H1 (cell line): ENCODE data around the gene MGLL. TPM values are rescaled to one million over a fixed set of nuclear protein-coding genes. Genes with fewer than 3 reads are reported as not detected.
A peak's percentile ranks its signal among the peaks of the same experiment; 100 is the strongest.

Source experiments
- CTCF ChIA-PET: fragments of 300-600 bp; sonication (Branson Sonifier 250); formaldehyde crosslinking; loops from one replicate; lab custom pipeline; 2021; ENCODE audit not compliant: partially characterized antibody; lab: Charles Lee
- POLR2A ChIA-PET: fragments of 300-600 bp; sonication (Branson Sonifier 250); formaldehyde crosslinking; loops from one replicate; lab custom pipeline; 2021; ENCODE audit warnings: inconsistent platforms; ENCODE audit not compliant: partially characterized antibody; lab: Charles Lee
- DNase-seq, 2 experiments: peaks; one replicate each; pipeline versions ENCODE4 v3.0.0 to v3.0.0-alpha.2; 2010 to 2022; ENCODE audit warnings: low spot score in 2 of 2, low read depth in 1 of 2, mixed read lengths in 1 of 2
- FAIRE-seq: peaks from 2 replicates; lab custom pipeline; 2011; peaks lifted over from hg19 to GRCh38; lab: Jason Lieb, UNC
- H2AFZ ChIP-seq: 2 replicates; pipeline ENCODE4 v1.8.1; 2012; ENCODE audit warnings: low read length, inconsistent platforms
- H2AK5ac ChIP-seq: 2 replicates; pipeline ENCODE4 v1.6.1; 2013; ENCODE audit warnings: low read depth, low read length
- H2BK120ac ChIP-seq: replicated peaks from 2 replicates; pipeline ENCODE3; 2013; ENCODE audit warnings: low read depth, low read length, inconsistent platforms
- H2BK12ac ChIP-seq: 2 replicates; pipeline ENCODE4 v1.6.1; 2013; ENCODE audit warnings: low read depth, low read length
- H2BK15ac ChIP-seq: 2 replicates; pipeline ENCODE4 v1.6.1; 2013; ENCODE audit warnings: low read length
- H2BK20ac ChIP-seq: 2 replicates; pipeline ENCODE4 v1.6.1; 2013; ENCODE audit warnings: low read length
- H2BK5ac ChIP-seq: 2 replicates; pipeline ENCODE4 v1.6.1; 2013; ENCODE audit warnings: low read depth, low read length
- H3K14ac ChIP-seq: 2 replicates; pipeline ENCODE4 v1.6.1; 2013; ENCODE audit warnings: inconsistent platforms; ENCODE audit not compliant: insufficient read length
- H3K18ac ChIP-seq: 2 replicates; pipeline ENCODE4 v1.6.1; 2013; ENCODE audit warnings: low read length; ENCODE audit errors: extremely low read depth
- H3K23ac ChIP-seq: 2 replicates; pipeline ENCODE4 v1.6.1; 2013; ENCODE audit warnings: inconsistent platforms; ENCODE audit not compliant: insufficient read length
- H3K23me2 ChIP-seq: 2 replicates; pipeline ENCODE4 v1.6.1; 2013; ENCODE audit warnings: low read depth, low read length
- H3K27ac ChIP-seq: 2 replicates; pipeline ENCODE4 v1.6.1; 2011; ENCODE audit warnings: low read depth, low read length, inconsistent platforms
- H3K27me3 ChIP-seq, 4 experiments: replicated peaks in 1 of 4; 1 replicate in 1 of 4; 2 replicates in 3 of 4; pipeline versions ENCODE4 v1.6.1 to v1.8.1; 2011 to 2013; ENCODE audit warnings: low read length in 3 of 4, mild to moderate bottlenecking in 3 of 4, inconsistent platforms in 2 of 4, mixed read lengths in 2 of 4, moderate library complexity in 1 of 4; ENCODE audit not compliant: control insufficient read depth in 3 of 4, insufficient read depth in 3 of 4; ENCODE audit errors: extremely low read depth in 1 of 4
- H3K36me3 ChIP-seq, 4 experiments: 2 replicates each; pipeline versions ENCODE4 v1.6.1 to v1.8.1; 2011 to 2013; ENCODE audit warnings: mild to moderate bottlenecking in 4 of 4, low read length in 3 of 4, moderate library complexity in 2 of 4, control low read depth in 1 of 4, inconsistent platforms in 1 of 4; ENCODE audit not compliant: insufficient read depth in 4 of 4, control insufficient read depth in 2 of 4
- H3K4ac ChIP-seq: replicated peaks from 2 replicates; pipeline ENCODE3; 2013; ENCODE audit warnings: low read length, low read depth, mixed read lengths, inconsistent platforms; ENCODE audit not compliant: insufficient read length
- H3K4me1 ChIP-seq, 4 experiments: replicated peaks in 1 of 4; 1 replicate in 1 of 4; 2 replicates in 3 of 4; pipeline versions ENCODE4 v1.6.1 to v1.8.1; 2011 to 2013; ENCODE audit warnings: low read length in 3 of 4, inconsistent platforms in 2 of 4, mixed read lengths in 1 of 4; ENCODE audit not compliant: insufficient read depth in 4 of 4, control insufficient read depth in 3 of 4
- H3K4me2 ChIP-seq, 2 experiments: 2 replicates each; pipeline versions ENCODE4 v1.6.1 to v1.8.1; 2011 to 2013; ENCODE audit warnings: low read depth in 2 of 2, low read length in 2 of 2, control low read depth in 1 of 2, inconsistent platforms in 1 of 2, mild to moderate bottlenecking in 1 of 2; ENCODE audit not compliant: insufficient read depth in 1 of 2
- H3K4me3 ChIP-seq, 4 experiments: fragments of 200-600, 300-600 bp in 1 of 4; sonication (generic), shearing (Covaris generic), sonication (Bioruptor Twin) in 1 of 4; 2 replicates each; pipeline versions ENCODE4 v1.5.1 to v1.8.1; 2011 to 2016; ENCODE audit warnings: low read length in 4 of 4, low read depth in 3 of 4, control low read depth in 2 of 4, inconsistent platforms in 2 of 4, mild to moderate bottlenecking in 2 of 4, mixed read lengths in 1 of 4, moderate library complexity in 1 of 4; ENCODE audit not compliant: insufficient read depth in 2 of 4; ENCODE audit errors: extremely low read depth in 1 of 4
- H3K56ac ChIP-seq: replicated peaks from 2 replicates; pipeline ENCODE3; 2013; ENCODE audit warnings: low read depth, mild to moderate bottlenecking, mixed read lengths, low read length, inconsistent platforms; ENCODE audit not compliant: insufficient read length
- H3K79me1 ChIP-seq: 2 replicates; pipeline ENCODE4 v1.6.1; 2013; ENCODE audit warnings: low read depth, low read length, control low read depth
- H3K79me2 ChIP-seq, 2 experiments: 2 replicates each; pipeline versions ENCODE4 v1.6.1 to v1.8.1; 2012 to 2013; ENCODE audit warnings: low read length in 2 of 2, mild to moderate bottlenecking in 2 of 2, inconsistent platforms in 1 of 2; ENCODE audit not compliant: insufficient read depth in 2 of 2, control insufficient read depth in 1 of 2
- H3K9ac ChIP-seq, 4 experiments: replicated peaks in 1 of 4; 1 replicate in 1 of 4; 2 replicates in 3 of 4; pipeline versions ENCODE4 v1.6.1 to v1.8.1; 2011 to 2013; ENCODE audit warnings: low read depth in 3 of 4, low read length in 3 of 4, control low read depth in 2 of 4, mild to moderate bottlenecking in 2 of 4, moderate library complexity in 2 of 4, inconsistent platforms in 1 of 4; ENCODE audit errors: extremely low read depth in 1 of 4
- H3K9me3 ChIP-seq, 2 experiments: 2 replicates each; pipeline versions ENCODE4 v1.6.1 to v1.8.1; 2012 to 2013; ENCODE audit warnings: mild to moderate bottlenecking in 2 of 2, moderate library complexity in 2 of 2, control low read depth in 1 of 2, inconsistent platforms in 1 of 2, low read depth in 1 of 2, low read length in 1 of 2, mixed read lengths in 1 of 2; ENCODE audit not compliant: insufficient read depth in 2 of 2
- H4K20me1 ChIP-seq, 2 experiments: replicated peaks in 1 of 2; 2 replicates each; pipeline versions ENCODE3 to v1.8.1; 2011 to 2013; ENCODE audit warnings: inconsistent platforms in 2 of 2, low read length in 2 of 2, mild to moderate bottlenecking in 1 of 2; ENCODE audit not compliant: insufficient read depth in 2 of 2, control insufficient read depth in 1 of 2
- H4K5ac ChIP-seq: 2 replicates; pipeline ENCODE4 v1.6.1; 2013; ENCODE audit warnings: low read length, low read depth, mixed read lengths, inconsistent platforms; ENCODE audit not compliant: insufficient read length
- H4K8ac ChIP-seq: 2 replicates; pipeline ENCODE4 v1.8.0; 2013; ENCODE audit warnings: mild to moderate bottlenecking, moderate library complexity, low read length, inconsistent platforms; ENCODE audit not compliant: insufficient read depth; ENCODE audit errors: extremely low read depth
- H4K91ac ChIP-seq: replicated peaks from 2 replicates; pipeline ENCODE3; 2013; ENCODE audit warnings: low read length, mixed read lengths, inconsistent platforms; ENCODE audit not compliant: insufficient read length
- ASH2L ChIP-seq: fragments of 200-600, 300-600 bp; sonication (generic); IDR thresholded peaks from one replicate; pipeline ENCODE4 v1.7.1; 2017; ENCODE audit warnings: low read length
- CBX5 ChIP-seq: fragments of 300-800, 300-1000 bp; sonication (generic); IDR thresholded peaks from 2 replicates; pipeline ENCODE4 v1.7.1; 2016; ENCODE audit warnings: antibody characterized with exemption, low read length, low read depth
- JUN ChIP-seq: IDR thresholded peaks from 2 replicates; pipeline ENCODE4 v1.6.1; 2011; ENCODE audit warnings: low read depth, mild to moderate bottlenecking, improper control_type of control experiment, low read length
- KDM1A ChIP-seq: fragments of 200-600, 300-600 bp; sonication (generic); IDR thresholded peaks from 2 replicates; pipeline ENCODE4 v1.7.1; 2016; ENCODE audit warnings: mild to moderate bottlenecking, low read length, borderline replicate concordance
- WGBS, 2 experiments: shearing (Covaris generic) in 1 of 2; methylation state at CpG; one replicate each; pipeline versions ENCODE4 v1.1.6 to v1.1.7; 2013 to 2015; ENCODE audit warnings: low lambda C conversion rate in 2 of 2, mixed read lengths in 2 of 2, inconsistent platforms in 1 of 2, low coverage in 1 of 2, missing lambda C conversion rate in 1 of 2; ENCODE audit not compliant: insufficient replicate concordance in 2 of 2, insufficient coverage in 1 of 2, insufficient read length in 1 of 2; ENCODE audit errors: extremely low coverage in 1 of 2, missing lambda C conversion rate in 1 of 2; 5-methylcytosine and 5-hydroxymethylcytosine counted together
- polyA plus RNA-seq, 7 experiments: library from polyadenylated mRNA; depleted of rRNA in 3 of 7; stranded (reverse) in 5 of 7; unstranded in 2 of 7; fragments of >200 nt in 5 of 7; fragments of 200-250 nt in 2 of 7; gene quantifications; 1 replicate in 5 of 7; 2 replicates in 1 of 7; 4 replicates in 1 of 7; pipeline versions ENCODE4 v1.2.1 to v1.2.3, GENCODE V29; 2011 to 2013; ENCODE audit warnings: missing spikeins in 2 of 7, mixed read lengths in 2 of 7
- total RNA-seq: library from RNA; stranded (reverse); fragmentation: NEBNext Ultra II Directional; extraction: Animal tissue kit (Norgen Biotek cat#: 25700); gene quantifications from 2 replicates; pipeline ENCODE4 v1.2.1, GENCODE V29; 2021

MGLL gene
- total and polyA plus RNA-seq, 2 of the 8 experiments (the other 6 are each of a cell fraction or from before 2014, with no cell fraction given) = 0.05 to 0.34 TPM

- Histone ChIP-seq H3K4me3 (no peak overlapping the region), H3K27me3 (no peaks in the 10 kb centered on the region), H2BK5ac (no peak overlapping the region), H3K79me2 (no peaks in the 10 kb centered on the region), H3K27ac (no peak overlapping the region), H3K9me3 (no peaks in the 10 kb centered on the region), H3K79me1 (no peaks in the 10 kb centered on the region), H4K91ac (no peak overlapping the region), H3K36me3 (no peaks in the 10 kb centered on the region), H2BK20ac (no peak overlapping the region), H3K4ac (no peak overlapping the region), H3K9ac (no peak overlapping the region), H3K4me2 (no peak overlapping the region), H2BK12ac (no peak overlapping the region; the same call in 1 of the 2 replicates), H4K8ac (no peak overlapping the region), H2AK5ac (no peak overlapping the region), H3K23ac (no peak overlapping the region), H3K4me1 (peaks cover 0 to 8% (median 1%) of the 10 kb centered on the region in 4 experiments; a peak in 3 of 7 replicates), H3K14ac (no peak overlapping the region), H4K5ac (no peak overlapping the region), H3K56ac (no peak overlapping the region), H2AFZ (no peak overlapping the region), H2BK15ac (no peak overlapping the region), H3K18ac (no peak overlapping the region), H3K23me2 (no peaks in the 10 kb centered on the region), H2BK120ac (no peak overlapping the region), H4K20me1 (no peaks in the 10 kb centered on the region)
- TF ChIP-seq CBX5 (no peak), ASH2L (no peak), JUN (no peak), KDM1A (peak; percentile 74; the same call in 1 of the 2 replicates)
- POLR2A ChIA-PET = no interaction called here
- 75% methylated on average over 2 of the region's 2 CpGs; no CpG with 5 or more reads in 1 of the 2 experiments for WGBS, 2 experiments
- DNase-seq = no peak
- no peak for FAIRE-seq
- CTCF ChIA-PET = interaction anchor here (0.8 to 3.4 kb wide), 5 partner anchors 10 to 262 kb away, joined by 3 to 35 read pairs (median 5); no protein-coding TSS in a partner anchor
Observed at GRCh38 chr3:127708837-127709236, 113.5 kb downstream of the MGLL start.
